ENCODE data around the gene ANKRD60.

The ANKRD60 gene

GRCh38 chr20:58228484-58229197 is at the start of gene ANKRD60:
ANKRD60 (minus strand) TSS chr20:58228653; CDS start chr20:58228653, 0 bp downstream.
- no peak for DNase-seq

GRCh38 chr20:58277578-58278472 is 49.4 kb upstream of the ANKRD60 start:
- no peak for DNase-seq

GRCh38 chr20:58277107-58277506 is 48.7 kb upstream of the ANKRD60 start:
- no peak for DNase-seq

- no peak for DNase-seq
Observed at GRCh38 chr20:58274384-58274783, 45.9 kb upstream of the ANKRD60 start.

GRCh38 chr20:58271606-58272351 is 43.3 kb upstream of the ANKRD60 start:
- no peak for DNase-seq

GRCh38 chr20:58268936-58269619 is 40.6 kb upstream of the ANKRD60 start:
- DNase-seq = no peak

GRCh38 chr20:58268421-58268821 is 40.0 kb upstream of the ANKRD60 start:
- DNase-seq = no peak

GRCh38 chr20:58267389-58268215 is 39.1 kb upstream of the ANKRD60 start:
- DNase-seq = no peak

- no peak for DNase-seq
Observed at GRCh38 chr20:58264271-58264670, 35.8 kb upstream of the ANKRD60 start.

- DNase-seq = no peak
Observed at GRCh38 chr20:58261660-58262059, 33.2 kb upstream of the ANKRD60 start.

GRCh38 chr20:58260006-58260405 is 31.6 kb upstream of the ANKRD60 start:
- DNase-seq = no peak

- DNase-seq = no peak
Observed at GRCh38 chr20:58256842-58257241, 28.4 kb upstream of the ANKRD60 start.

- no peak for DNase-seq
Observed at GRCh38 chr20:58256307-58256706, 27.9 kb upstream of the ANKRD60 start.

- DNase-seq = no peak
Observed at GRCh38 chr20:58254890-58255289, 26.4 kb upstream of the ANKRD60 start.

- no peak for DNase-seq
Observed at GRCh38 chr20:58251979-58252591, 23.6 kb upstream of the ANKRD60 start.

GRCh38 chr20:58251348-58251978 is 23.0 kb upstream of the ANKRD60 start:
- DNase-seq = no peak

GRCh38 chr20:58246346-58246745 is 17.9 kb upstream of the ANKRD60 start:
- DNase-seq = no peak

GRCh38 chr20:58245931-58246330 is 17.5 kb upstream of the ANKRD60 start:
- DNase-seq = no peak

GRCh38 chr20:58245181-58245891 is 16.9 kb upstream of the ANKRD60 start:
- DNase-seq = no peak

- DNase-seq = no peak
Observed at GRCh38 chr20:58244517-58245030, 16.1 kb upstream of the ANKRD60 start.
